Kidney (tissue), 14 donors: Measurements from ENCODE around the gene CD83. TPM values are rescaled to one million over a fixed set of nuclear protein-coding genes. Genes with fewer than 3 reads are reported as not detected.

Experiments used
- DNase-seq, 5 donors: peaks; one replicate each; pipeline ENCODE4 v3.0.0-alpha.2; 2013 to 2020
- FAIRE-seq: peaks from 2 replicates; lab custom pipeline; 2012; peaks lifted over from hg19 to GRCh38; lab: Jason Lieb, UNC
- H3K27ac ChIP-seq, 2 donors: one replicate each; pipeline ENCODE4 v1.7.0; 2013; ENCODE audit warnings: low read depth in 2 of 2, low read length in 2 of 2, inconsistent platforms in 1 of 2
- H3K27me3 ChIP-seq: one replicate; pipeline ENCODE4 v1.7.1; 2013; ENCODE audit warnings: low read length, inconsistent platforms; ENCODE audit not compliant: control insufficient read depth, insufficient read depth
- H3K36me3 ChIP-seq, 3 donors: one replicate each; pipeline versions ENCODE4 v1.7.0 to v1.7.1; 2013; ENCODE audit warnings: low read length in 3 of 3, control low read depth in 1 of 3, inconsistent platforms in 1 of 3; ENCODE audit not compliant: insufficient read depth in 3 of 3, control insufficient read depth in 2 of 3
- H3K4me1 ChIP-seq, 3 donors: one replicate each; pipeline versions ENCODE4 v1.7.0 to v1.7.1; 2013; ENCODE audit warnings: low read length in 3 of 3, inconsistent platforms in 1 of 3, low read depth in 1 of 3; ENCODE audit not compliant: control insufficient read depth in 2 of 3, insufficient read depth in 2 of 3
- H3K4me3 ChIP-seq, 3 donors: one replicate each; pipeline versions ENCODE4 v1.7.0 to v1.8.1; 2013; ENCODE audit warnings: low read length in 3 of 3, control low read depth in 1 of 3, inconsistent platforms in 1 of 3
- H3K9ac ChIP-seq, 3 donors: one replicate each; pipeline versions ENCODE4 v1.7.0 to v1.7.1; 2013; ENCODE audit warnings: low read length in 3 of 3, control low read depth in 1 of 3, inconsistent platforms in 1 of 3
- H3K9me3 ChIP-seq, 3 donors: one replicate each; pipeline versions ENCODE4 v1.7.0 to v1.7.1; 2013; ENCODE audit warnings: low read length in 3 of 3, control low read depth in 1 of 3, inconsistent platforms in 1 of 3; ENCODE audit not compliant: control insufficient read depth in 2 of 3, insufficient read depth in 1 of 3
- CTCF ChIP-seq: IDR thresholded peaks from 3 replicates; pipeline ENCODE4 v1.5.1; 2012; ENCODE audit warnings: mild to moderate bottlenecking, moderate library complexity, borderline replicate concordance; ENCODE audit not compliant: insufficient read depth; ENCODE audit errors: extremely low read depth
- intact Hi-C: fragments of 100-400 bp; cut with DNase I; formaldehyde crosslinking; loops from one replicate; pipeline ENCODE4 v1.11.1; 2022
- polyA plus RNA-seq: library from polyadenylated mRNA; stranded (reverse); fragments of 350-450 nt; fragmentation: Illumina TruSeq; extraction: RNeasy Lipid Tissue Mini Kit (QIAGEN cat#74804); gene quantifications from one replicate; pipeline ENCODE4 v1.2.3, GENCODE V29; 2014; ENCODE audit warnings: low read depth, low replicate concordance; ENCODE audit not compliant: insufficient read depth
- total RNA-seq: library from RNA; stranded (reverse); fragmentation: NEBNext Ultra II Directional; extraction: Animal tissue kit (Norgen Biotek cat#: 25700); gene quantifications from one replicate; pipeline ENCODE4 v1.2.1, GENCODE V29; 2021
- donor health status: control.
- donor health status: control.
- donor health status: control.
- donor health status: control.
- donor health status: control.
- donor health status: DM: yes; HTN: yes; CAD: no.
- donor health status: Normal renal cell carcinoma (clear cell type).

The CD83 gene
- total and polyA plus RNA-seq, 2 donors from 2014 or later, result 4.0 to 15.4 TPM

GRCh38 chr6:14118091-14118439 is 493 bp downstream of the CD83 start:
- intact Hi-C loops, result no loop called here
- Histone ChIP-seq H3K9ac (peak overlapping the region in 2 of 3 donors; percentile 43 to 77), H3K27me3 (no peaks in the 10 kb centered on the region), H3K4me1 (peaks cover 0 to 17% (median 0%) of the 10 kb centered on the region in 3 donors), H3K9me3 (no peaks in the 10 kb centered on the region), H3K4me3 (peak overlapping the region; percentile 48 to 88 (median 78)), H3K36me3 (no peaks in the 10 kb centered on the region), H3K27ac (peak overlapping the region; percentile 63 to 68)
- DNase-seq (no peak), FAIRE-seq (no peak)
- TF ChIP-seq CTCF, result no peak

GRCh38 chr6:14118446-14118845 is 874 bp downstream of the CD83 start:
- Histone ChIP-seq H3K4me1 (peaks cover 0 to 17% (median 0%) of the 10 kb centered on the region in 3 donors), H3K4me3 (peak overlapping the region in 2 of 3 donors; percentile 78 to 88), H3K9me3 (no peaks in the 10 kb centered on the region), H3K9ac (peak overlapping the region in 2 of 3 donors; percentile 43 to 77), H3K27me3 (no peaks in the 10 kb centered on the region), H3K36me3 (no peaks in the 10 kb centered on the region), H3K27ac (peak overlapping the region; percentile 63 to 68)
- FAIRE-seq, result no peak
- DNase-seq, result no peak
- TF ChIP-seq CTCF, result no peak
- intact Hi-C loops, result no loop called here

GRCh38 chr6:14119784-14120183 is 2.2 kb downstream of the CD83 start:
- DNase-seq, result peak in 3 of 5 donors; percentile 21 to 86 (median 78)
- peak overlapping the region; percentile 12 to 13 for H3K27ac ChIP-seq
- intact Hi-C loops, result no loop called here
- peak overlapping the region in 1 of 3 donors; percentile 88 for H3K4me3 ChIP-seq
- TF ChIP-seq CTCF, result no peak
- H3K9ac ChIP-seq, result peak overlapping the region in 1 of 3 donors; percentile 21
- H3K27me3 ChIP-seq, result no peaks in the 10 kb centered on the region
- H3K4me1 ChIP-seq, result peaks cover 0 to 17% (median 0%) of the 10 kb centered on the region in 3 donors
- no peaks in the 10 kb centered on the region for H3K9me3 ChIP-seq
- H3K36me3 ChIP-seq, result no peaks in the 10 kb centered on the region
- no peak for FAIRE-seq

- no peaks in the 10 kb centered on the region for H3K36me3 ChIP-seq
- no peaks in the 10 kb centered on the region for H3K27me3 ChIP-seq
- no peak overlapping the region for H3K9ac ChIP-seq
- FAIRE-seq (no peak), DNase-seq (no peak)
- H3K9me3 ChIP-seq, result no peaks in the 10 kb centered on the region
- peak overlapping the region in 1 of 2 donors; percentile 13 for H3K27ac ChIP-seq
- intact Hi-C loops, result no loop called here
- peaks cover 0 to 17% (median 0%) of the 10 kb centered on the region in 3 donors for H3K4me1 ChIP-seq
- no peak for TF ChIP-seq CTCF
- H3K4me3 ChIP-seq, result no peak overlapping the region
Observed at GRCh38 chr6:14120546-14120945, 3.0 kb downstream of the CD83 start.
